GM12874 (cell line): ENCODE measurements around the gene PKHD1.

Source experiments
- CTCF ChIP-seq: IDR thresholded peaks from 2 replicates; pipeline ENCODE4 v1.5.1; 2011; ENCODE audit warnings: low read depth, mild to moderate bottlenecking, control low read depth, low read length, moderate library complexity; ENCODE audit not compliant: insufficient read depth

Gene PKHD1

DNA sequence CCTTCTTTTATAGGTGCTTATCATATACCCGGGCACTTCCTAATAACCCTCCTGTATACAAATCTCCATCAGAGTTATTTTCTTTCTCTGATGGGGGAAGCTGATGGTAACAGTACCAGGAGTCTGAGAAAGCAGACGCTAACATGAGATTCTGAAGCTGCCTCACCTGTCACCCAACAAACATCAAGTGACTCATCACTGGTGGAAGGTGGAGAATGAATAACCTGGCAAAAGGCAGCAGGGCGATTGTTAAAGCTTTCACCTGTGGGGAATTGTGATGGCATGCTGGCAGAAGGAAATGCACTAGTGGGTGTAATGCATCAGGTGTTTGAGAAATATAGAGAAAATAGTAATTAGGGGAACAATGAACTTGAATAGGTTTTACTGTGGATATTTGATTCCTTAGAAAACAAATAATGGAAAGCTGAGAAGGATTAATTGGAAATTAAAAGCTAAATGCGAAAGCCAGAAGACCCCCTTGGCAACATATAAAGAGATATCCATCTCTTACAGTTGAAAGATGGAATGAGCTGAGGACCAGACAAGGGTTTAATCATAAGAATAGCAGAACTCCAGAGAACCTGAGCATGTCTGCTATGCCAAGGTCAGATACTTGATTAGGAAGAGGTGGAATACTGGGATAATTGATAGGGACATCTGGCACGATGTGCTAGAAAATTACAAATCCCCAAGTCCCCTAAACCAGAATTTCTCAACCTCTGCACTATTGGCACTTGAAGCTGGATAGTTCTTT, 517.1 kb downstream of the PKHD1 start:
- TF ChIP-seq CTCF = no peak

- 0 out of 2 replicates have a peak, but pooled peaks have one; percentile 4 for TF ChIP-seq CTCF
Observed at GRCh38 chr6:51569594-51569993, 517.8 kb downstream of the PKHD1 start.

DNA sequence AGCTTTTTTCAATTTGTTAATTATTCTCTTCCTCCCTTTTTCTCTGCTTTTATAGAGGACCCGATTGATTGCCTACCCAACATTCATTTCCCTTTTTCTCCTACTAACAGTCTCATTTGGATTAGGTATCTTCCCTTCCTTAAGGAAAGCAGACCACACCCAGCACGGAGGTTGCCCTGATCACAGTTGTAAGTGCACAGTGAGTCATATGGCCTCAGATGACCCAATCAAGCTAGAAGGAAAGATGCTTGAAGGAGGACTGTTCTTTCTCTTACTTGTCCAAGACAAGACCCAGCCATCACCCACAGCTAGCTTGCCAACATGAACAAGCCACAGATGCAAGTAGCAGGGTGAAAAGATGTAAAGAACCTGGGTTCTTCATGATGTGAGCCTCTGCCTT, 518.6 kb downstream of the PKHD1 start:
- no peak for TF ChIP-seq CTCF

GRCh38 chr6:51565472-51565871, 521.9 kb downstream of the PKHD1 start:
- no peak for TF ChIP-seq CTCF
